Liver (tissue), 9 donors: ENCODE measurements around the gene RCSD1. TPM values are rescaled to one million over a fixed set of nuclear protein-coding genes. Genes with fewer than 3 reads are reported as not detected.

Experiments
- DNase-seq: peaks from one replicate; pipeline ENCODE4 v3.0.0-alpha.2; 2017; ENCODE audit warnings: low spot score
- H3K27ac ChIP-seq, 2 donors: one replicate each; pipeline ENCODE4 v1.7.0; 2013; ENCODE audit warnings: inconsistent platforms in 2 of 2, low read length in 2 of 2, control low read depth in 1 of 2, low read depth in 1 of 2, mild to moderate bottlenecking in 1 of 2
- H3K27me3 ChIP-seq, 4 donors: one replicate each; pipeline versions ENCODE4 v1.6.1 to v1.7.0; 2013; ENCODE audit warnings: low read length in 3 of 4, inconsistent platforms in 1 of 4, mild to moderate bottlenecking in 1 of 4, moderate library complexity in 1 of 4; ENCODE audit not compliant: control insufficient read depth in 4 of 4, insufficient read depth in 4 of 4
- H3K36me3 ChIP-seq, 4 donors: one replicate each; pipeline versions ENCODE4 v1.6.1 to v1.7.0; 2013; ENCODE audit warnings: low read length in 3 of 4, mild to moderate bottlenecking in 3 of 4, low read depth in 1 of 4, moderate library complexity in 1 of 4; ENCODE audit not compliant: control insufficient read depth in 4 of 4, insufficient read depth in 3 of 4
- H3K4me1 ChIP-seq, 4 donors: one replicate each; pipeline versions ENCODE4 v1.6.1 to v1.7.0; 2013; ENCODE audit warnings: low read length in 3 of 4, mild to moderate bottlenecking in 3 of 4, moderate library complexity in 1 of 4; ENCODE audit not compliant: control insufficient read depth in 4 of 4, insufficient read depth in 4 of 4
- H3K4me3 ChIP-seq, 3 donors: one replicate each; pipeline versions ENCODE4 v1.6.1 to v1.7.0; 2013; ENCODE audit warnings: low read length in 3 of 3, control low read depth in 1 of 3, low read depth in 1 of 3, mild to moderate bottlenecking in 1 of 3
- H3K9ac ChIP-seq, 2 donors: one replicate each; pipeline ENCODE4 v1.7.0; 2013; ENCODE audit warnings: low read length in 2 of 2, mild to moderate bottlenecking in 2 of 2, moderate library complexity in 2 of 2, control low read depth in 1 of 2, low read depth in 1 of 2
- H3K9me3 ChIP-seq, 4 donors: one replicate each; pipeline versions ENCODE4 v1.6.1 to v1.7.0; 2013; ENCODE audit warnings: low read length in 3 of 4; ENCODE audit not compliant: control insufficient read depth in 4 of 4
- ATF3 ChIP-seq: IDR thresholded peaks from 2 replicates; pipeline ENCODE4 v1.6.1; 2016; ENCODE audit warnings: antibody characterized with exemption
- CTCF ChIP-seq: fragments of 150-350 bp; IDR thresholded peaks from 2 replicates; pipeline ENCODE4 v1.5.1; 2017; ENCODE audit warnings: improper control_type of control experiment, low read depth, low read length; ENCODE audit not compliant: missing input control
- EGR1 ChIP-seq, 2 donors: IDR thresholded peaks; 2 replicates each; pipeline ENCODE4 v1.6.1; 2016 to 2018; ENCODE audit warnings: antibody characterized with exemption in 2 of 2, low read depth in 2 of 2
- FOXA1 ChIP-seq: IDR thresholded peaks from 2 replicates; pipeline ENCODE4 v1.6.1; 2016; ENCODE audit warnings: antibody characterized with exemption
- FOXA2 ChIP-seq: IDR thresholded peaks from 2 replicates; pipeline ENCODE4 v1.6.1; 2016; ENCODE audit warnings: antibody characterized with exemption
- GABPA ChIP-seq, 2 donors: IDR thresholded peaks in 1 of 2; conservative IDR thresholded peaks in 1 of 2; 2 replicates each; pipeline ENCODE4 v1.6.1; 2016; ENCODE audit warnings: antibody characterized with exemption in 2 of 2, mild to moderate bottlenecking in 1 of 2, moderate library complexity in 1 of 2
- HNF4A ChIP-seq, 2 donors: conservative IDR thresholded peaks; 2 replicates each; pipeline ENCODE4 v1.6.1; 2016; ENCODE audit warnings: antibody characterized with exemption in 2 of 2, mild to moderate bottlenecking in 2 of 2
- HNF4G ChIP-seq: IDR thresholded peaks from 2 replicates; pipeline ENCODE4 v1.6.1; 2016; ENCODE audit warnings: antibody characterized with exemption
- JUND ChIP-seq, 2 donors: IDR thresholded peaks; 2 replicates each; pipeline ENCODE4 v1.6.1; 2016; ENCODE audit warnings: antibody characterized with exemption in 2 of 2
- MAX ChIP-seq: IDR thresholded peaks from 2 replicates; pipeline ENCODE4 v1.6.1; 2016; ENCODE audit warnings: antibody characterized with exemption
- NR2F2 ChIP-seq: IDR thresholded peaks from 2 replicates; pipeline ENCODE4 v1.6.1; 2016; ENCODE audit warnings: antibody characterized with exemption
- RAD21 ChIP-seq, 2 donors: IDR thresholded peaks; 2 replicates each; pipeline ENCODE4 v1.6.1; 2016; ENCODE audit warnings: antibody characterized with exemption in 2 of 2, mild to moderate bottlenecking in 2 of 2
- REST ChIP-seq: IDR thresholded peaks from 2 replicates; pipeline ENCODE4 v1.6.1; 2016; ENCODE audit warnings: antibody characterized with exemption, mild to moderate bottlenecking
- RXRA ChIP-seq, 2 donors: IDR thresholded peaks; 2 replicates each; pipeline ENCODE4 v1.6.1; 2017 to 2018; ENCODE audit warnings: antibody characterized with exemption in 2 of 2, mild to moderate bottlenecking in 1 of 2
- SP1 ChIP-seq: IDR thresholded peaks from 2 replicates; pipeline ENCODE4 v1.6.1; 2018; ENCODE audit warnings: antibody characterized with exemption, mild to moderate bottlenecking
- TAF1 ChIP-seq: conservative IDR thresholded peaks from 2 replicates; pipeline ENCODE4 v1.6.1; 2016; ENCODE audit warnings: antibody characterized with exemption, mild to moderate bottlenecking
- YY1 ChIP-seq: IDR thresholded peaks from 2 replicates; pipeline ENCODE4 v1.6.1; 2016; ENCODE audit warnings: antibody characterized with exemption, mild to moderate bottlenecking
- ZBTB33 ChIP-seq: IDR thresholded peaks from 2 replicates; pipeline ENCODE4 v1.6.1; 2016; ENCODE audit warnings: antibody characterized with exemption
- WGBS: extraction: QIAGEN DNeasy Blood & Tissue Kit; methylation state at CpG from one replicate; pipeline ENCODE4 v1.1.7; 2013; 5-methylcytosine and 5-hydroxymethylcytosine counted together
- polyA plus RNA-seq, 2 donors: library from polyadenylated mRNA; stranded (reverse) in 1 of 2; unstranded in 1 of 2; fragments of 200-250 nt in 1 of 2; fragments of >200 nt in 1 of 2; fragmentation: Nextera tagmentation in 1 of 2; extraction: Ambion mirVana in 1 of 2; gene quantifications; one replicate each; pipeline versions ENCODE4 v1.2.1 to v1.2.3, GENCODE V29; 2013 to 2015
- total RNA-seq, 2 donors: library from RNA; depleted of rRNA; stranded (reverse); fragments of >200 nt; gene quantifications; one replicate each; pipeline ENCODE4 v1.2.3, GENCODE V29; 2014
- donor health status: healthy.
- donor health status: healthy.
- donor health status: healthy.
- donor health status: healthy.
- donor health status: healthy.

Gene RCSD1
- total and polyA plus RNA-seq, 4 donors: 3.1 to 15.0 (median 6.0) TPM

- Histone ChIP-seq H3K4me3 (no peak overlapping the region), H3K27me3 (no peaks in the 10 kb centered on the region), H3K4me1 (peaks cover 0 to 3% (median 0%) of the 10 kb centered on the region in 4 donors), H3K9ac (no peak overlapping the region), H3K27ac (no peak overlapping the region), H3K36me3 (peaks cover 0 to 3% (median 0%) of the 10 kb centered on the region in 4 donors), H3K9me3 (no peaks in the 10 kb centered on the region)
- no peak for DNase-seq
- no peak for TF ChIP-seq GABPA (IDR thresholded peaks at IDR 0.05 in 1 of 2, conservative IDR thresholded peaks at IDR 0.05 in 1 of 2)
- TF ChIP-seq SP1: no peak
- TF ChIP-seq EGR1 (IDR thresholded peaks at IDR 0.05; ENCODE audit: low read depth in 2 of 2): no peak
- TF ChIP-seq ZBTB33: no peak
- TF ChIP-seq FOXA2: no peak
- no peak for TF ChIP-seq NR2F2
- TF ChIP-seq MAX: no peak
- no peak for TF ChIP-seq TAF1
- TF ChIP-seq JUND (IDR thresholded peaks at IDR 0.05): no peak
- TF ChIP-seq HNF4A (conservative IDR thresholded peaks at IDR 0.05): no peak
- no peak for TF ChIP-seq RXRA (IDR thresholded peaks at IDR 0.05)
- TF ChIP-seq RAD21 (IDR thresholded peaks at IDR 0.05): no peak
- TF ChIP-seq CTCF: no peak
- TF ChIP-seq FOXA1: no peak
- TF ChIP-seq ATF3: no peak
- TF ChIP-seq REST: no peak
- no peak for TF ChIP-seq YY1
- no peak for TF ChIP-seq HNF4G
- 95% methylated on average over 4 of the region's 4 CpGs for WGBS
Measured at GRCh38 chr1:167707942-167708341, 77.9 kb downstream of the RCSD1 start.
